PC-9 (cell line): ENCODE measurements around the gene ADGRA1. TPM values are rescaled to one million over a fixed set of nuclear protein-coding genes. Genes with fewer than 3 reads are reported as not detected.
A peak's percentile ranks its signal among the peaks of the same experiment; 100 is the strongest.

ENCODE experiments used
- BruUV-seq: library from RNA; stranded (reverse); fragments of 400-500 nt; replicated peaks from 2 replicates; lab custom pipeline; 2021; lab: Mats Ljungman, UMichigan
- CTCF ChIA-PET: fragments of 300-600 bp; sonication (Branson Sonifier 250); formaldehyde crosslinking; loops from one replicate; lab custom pipeline; 2022; ENCODE audit warnings: antibody characterized with exemption; lab: Charles Lee
- POLR2A ChIA-PET: fragments of 300-600 bp; sonication (Branson Sonifier 250); formaldehyde crosslinking; loops from one replicate; lab custom pipeline; 2022; ENCODE audit warnings: antibody characterized with exemption; ENCODE audit not compliant: unreplicated experiment; lab: Charles Lee
- DNase-seq, 2 experiments: peaks; one replicate each; pipeline versions ENCODE4 v3.0.0 to v3.0.0-alpha.2; 2015 to 2022; ENCODE audit warnings: mixed read lengths in 1 of 2
- H2AFZ ChIP-seq: fragments of 200-600 bp; sonication (generic); 2 replicates; pipeline ENCODE4 v1.8.1; 2017; ENCODE audit warnings: antibody characterized with exemption
- H3F3A ChIP-seq: fragments of 200-600 bp; sonication (generic); 2 replicates; pipeline ENCODE4 v1.8.1; 2017; ENCODE audit warnings: antibody characterized with exemption, mild to moderate bottlenecking, low read depth; ENCODE audit not compliant: insufficient read depth
- H3K27ac ChIP-seq: fragments of 200-600 bp; sonication (generic); 2 replicates; pipeline ENCODE4 v1.6.1; 2016; ENCODE audit warnings: mixed run types
- H3K27me3 ChIP-seq: fragments of 200-600 bp; sonication (generic); 2 replicates; pipeline ENCODE4 v1.6.1; 2016; ENCODE audit warnings: low read depth, mixed run types; ENCODE audit not compliant: insufficient read depth
- H3K36me3 ChIP-seq: fragments of 200-600 bp; sonication (generic); 2 replicates; pipeline ENCODE4 v1.6.1; 2016; ENCODE audit warnings: low read depth, mixed run types
- H3K4me1 ChIP-seq: fragments of 200-600 bp; sonication (generic); replicated peaks from 2 replicates; pipeline ENCODE4 v1.6.1; 2016; ENCODE audit warnings: mixed run types; ENCODE audit not compliant: insufficient read depth
- H3K4me2 ChIP-seq: fragments of 200-600 bp; sonication (generic); 2 replicates; pipeline ENCODE4 v1.6.1; 2017; ENCODE audit warnings: mixed run types
- H3K4me3 ChIP-seq: fragments of 200-600 bp; sonication (generic); 2 replicates; pipeline ENCODE4 v1.6.1; 2016; ENCODE audit warnings: mixed run types
- H3K79me2 ChIP-seq: fragments of 200-600 bp; sonication (generic); 2 replicates; pipeline ENCODE4 v1.6.1; 2017; ENCODE audit warnings: low read depth, mixed run types
- H3K9me2 ChIP-seq: fragments of 200-600 bp; sonication (generic); 2 replicates; pipeline ENCODE4 v1.8.1; 2017; ENCODE audit warnings: mild to moderate bottlenecking; ENCODE audit not compliant: insufficient read depth
- H3K9me3 ChIP-seq: fragments of 200-600 bp; sonication (generic); 2 replicates; pipeline ENCODE4 v1.8.1; 2016; ENCODE audit warnings: low read depth; ENCODE audit not compliant: insufficient read depth
- H4K20me1 ChIP-seq: fragments of 200-600 bp; sonication (generic); 2 replicates; pipeline ENCODE4 v1.8.1; 2017; ENCODE audit not compliant: insufficient read depth
- EZH2 ChIP-seq: fragments of 200-600 bp; sonication (generic); IDR thresholded peaks from 2 replicates; pipeline ENCODE4 v1.8.0; 2017; ENCODE audit warnings: antibody characterized with exemption, low read depth
- intact Hi-C: fragments of 100-400 bp; cut with micrococcal nuclease; formaldehyde crosslinking; loops from one replicate; pipeline ENCODE4 v1.10.0; 2022; ENCODE audit not compliant: unreplicated experiment
- total RNA-seq: library from RNA; stranded (reverse); gene quantifications from 2 replicates; pipeline ENCODE4 v1.2.3, GENCODE V29; 2021
- TF ChIP-seq, protein P1 (sequence below): fragments of 200-600 bp; sonication (generic); conservative IDR thresholded peaks from 2 replicates; pipeline ENCODE4 v1.6.1; 2017; ENCODE audit warnings: mixed run types, antibody characterized with exemption, mild to moderate bottlenecking, moderate library complexity

The ADGRA1 gene
- total RNA-seq, 1 experiment from 2014 or later: not detected

DNA sequence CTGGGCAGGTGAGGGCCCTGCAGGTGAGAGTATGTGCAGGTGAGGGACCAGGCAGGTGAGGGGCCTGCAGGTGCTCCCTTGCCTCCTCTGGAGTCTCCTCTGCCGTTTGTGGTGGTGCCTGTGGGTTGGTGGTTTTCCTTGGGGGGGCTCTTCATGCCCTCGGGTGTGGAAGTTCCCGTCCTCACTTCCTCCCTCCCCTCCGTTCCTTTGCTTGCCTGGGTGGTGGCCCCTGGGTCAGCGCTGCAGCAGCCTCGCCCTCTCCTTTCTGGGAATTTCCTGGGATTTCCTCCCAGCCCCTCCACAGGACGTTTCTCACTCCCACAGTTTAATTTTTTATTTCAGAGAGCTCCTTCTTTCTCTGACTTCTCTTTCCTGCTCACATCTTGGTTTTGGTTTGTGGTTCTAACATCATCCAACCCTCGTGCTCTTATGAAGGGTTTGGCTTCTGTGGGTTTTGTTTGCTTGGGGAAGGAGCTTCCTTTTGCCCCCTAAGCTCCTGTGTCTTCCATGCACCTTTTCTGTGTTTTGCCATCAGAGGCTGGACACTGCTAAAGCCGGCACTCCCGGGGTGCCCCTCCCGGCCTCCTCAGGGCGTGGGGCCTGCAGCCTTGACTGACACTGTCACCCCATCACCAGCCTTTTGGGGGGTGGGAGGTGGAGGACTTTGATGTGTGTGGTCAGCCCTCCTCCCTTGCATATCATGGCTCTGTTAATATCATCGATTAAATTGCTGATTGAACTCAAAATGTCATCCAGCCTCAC lies 29.2 kb upstream of the ADGRA1 start:
- H3K4me1 ChIP-seq: no peaks in the 10 kb centered on the region
- no peak overlapping the region for H3K4me3 ChIP-seq
- H2AFZ ChIP-seq: no peak overlapping the region
- no peaks in the 10 kb centered on the region for H3F3A ChIP-seq
- peaks cover 69% of the 10 kb centered on the region for H3K27me3 ChIP-seq
- no peaks in the 10 kb centered on the region for H3K79me2 ChIP-seq
- TF ChIP-seq, protein P1, sequence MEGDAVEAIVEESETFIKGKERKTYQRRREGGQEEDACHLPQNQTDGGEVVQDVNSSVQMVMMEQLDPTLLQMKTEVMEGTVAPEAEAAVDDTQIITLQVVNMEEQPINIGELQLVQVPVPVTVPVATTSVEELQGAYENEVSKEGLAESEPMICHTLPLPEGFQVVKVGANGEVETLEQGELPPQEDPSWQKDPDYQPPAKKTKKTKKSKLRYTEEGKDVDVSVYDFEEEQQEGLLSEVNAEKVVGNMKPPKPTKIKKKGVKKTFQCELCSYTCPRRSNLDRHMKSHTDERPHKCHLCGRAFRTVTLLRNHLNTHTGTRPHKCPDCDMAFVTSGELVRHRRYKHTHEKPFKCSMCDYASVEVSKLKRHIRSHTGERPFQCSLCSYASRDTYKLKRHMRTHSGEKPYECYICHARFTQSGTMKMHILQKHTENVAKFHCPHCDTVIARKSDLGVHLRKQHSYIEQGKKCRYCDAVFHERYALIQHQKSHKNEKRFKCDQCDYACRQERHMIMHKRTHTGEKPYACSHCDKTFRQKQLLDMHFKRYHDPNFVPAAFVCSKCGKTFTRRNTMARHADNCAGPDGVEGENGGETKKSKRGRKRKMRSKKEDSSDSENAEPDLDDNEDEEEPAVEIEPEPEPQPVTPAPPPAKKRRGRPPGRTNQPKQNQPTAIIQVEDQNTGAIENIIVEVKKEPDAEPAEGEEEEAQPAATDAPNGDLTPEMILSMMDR: no peak
- 0 out of 2 replicates have a peak, but pooled peaks have one; percentile 57 for TF ChIP-seq EZH2
- no peaks in the 10 kb centered on the region for H3K36me3 ChIP-seq
- POLR2A ChIA-PET: no interaction called here
- DNase-seq: no peak
- no TSS peak for BruUV-seq
- intact Hi-C loops: no loop called here
- H4K20me1 ChIP-seq: no peaks in the 10 kb centered on the region
- H3K9me2 ChIP-seq: no peaks in the 10 kb centered on the region
- CTCF ChIA-PET: no interaction called here
- no peaks in the 10 kb centered on the region for H3K9me3 ChIP-seq
- H3K27ac ChIP-seq: no peak overlapping the region
- H3K4me2 ChIP-seq: no peak overlapping the region

DNA sequence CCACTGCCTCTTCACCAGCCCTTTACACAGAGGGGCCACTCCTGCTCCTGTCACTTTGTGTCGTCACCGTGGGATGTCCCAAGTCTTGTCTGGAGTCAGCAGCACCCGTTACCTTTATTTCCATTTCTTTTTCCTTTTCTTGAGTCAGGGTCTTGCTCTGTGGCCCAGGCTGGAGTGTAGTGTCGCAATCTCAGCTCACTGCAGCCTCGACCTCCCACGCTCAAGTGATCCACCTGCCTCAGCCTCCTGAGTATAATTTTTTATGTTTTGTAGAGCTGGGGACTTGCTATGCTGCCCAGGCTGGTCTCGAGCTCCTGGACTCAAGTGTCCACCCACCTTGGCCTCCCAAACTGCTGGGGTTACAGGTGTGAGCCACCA lies 28.6 kb upstream of the ADGRA1 start:
- Histone ChIP-seq H4K20me1 (no peaks in the 10 kb centered on the region), H3F3A (no peaks in the 10 kb centered on the region), H3K9me3 (no peaks in the 10 kb centered on the region), H3K79me2 (no peaks in the 10 kb centered on the region), H3K27ac (no peak overlapping the region), H3K4me3 (no peak overlapping the region), H2AFZ (no peak overlapping the region), H3K9me2 (no peaks in the 10 kb centered on the region), H3K4me1 (no peaks in the 10 kb centered on the region), H3K4me2 (no peak overlapping the region), H3K36me3 (no peaks in the 10 kb centered on the region), H3K27me3 (peaks cover 65% of the 10 kb centered on the region)
- ChIA-PET CTCF (no interaction called here), POLR2A (no interaction called here)
- TF ChIP-seq, protein P1: no peak
- intact Hi-C loops: no loop called here
- BruUV-seq: no TSS peak
- DNase-seq: no peak

DNA sequence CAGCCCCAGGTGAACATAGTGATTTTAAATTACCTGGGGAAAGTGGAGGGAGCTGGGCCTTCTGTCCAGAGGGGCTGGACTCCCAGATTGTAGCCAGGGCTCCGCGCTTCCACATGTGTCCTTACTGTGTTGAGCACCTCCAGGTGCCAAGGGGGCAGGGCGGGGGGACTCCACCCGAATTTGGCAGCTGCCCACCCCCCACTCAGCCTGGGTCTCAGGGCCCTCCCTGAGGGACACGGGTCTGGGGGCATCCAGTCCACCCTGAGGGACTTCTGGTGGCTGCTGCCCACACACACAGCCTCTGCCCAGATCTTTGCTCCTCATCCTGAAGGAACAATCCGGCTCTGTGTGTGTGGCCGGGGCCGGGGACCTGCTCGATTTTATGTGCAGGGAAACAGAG lies 28.2 kb upstream of the ADGRA1 start:
- Histone ChIP-seq H3K4me2 (no peak overlapping the region), H3K9me2 (no peaks in the 10 kb centered on the region), H3K9me3 (no peaks in the 10 kb centered on the region), H4K20me1 (no peaks in the 10 kb centered on the region), H3F3A (no peaks in the 10 kb centered on the region), H3K79me2 (no peaks in the 10 kb centered on the region), H3K36me3 (no peaks in the 10 kb centered on the region), H3K4me3 (no peak overlapping the region), H3K4me1 (no peaks in the 10 kb centered on the region), H2AFZ (no peak overlapping the region), H3K27me3 (peaks cover 60% of the 10 kb centered on the region), H3K27ac (no peak overlapping the region)
- TF ChIP-seq, protein P1: no peak
- no peak for TF ChIP-seq EZH2
- ChIA-PET CTCF (no interaction called here), POLR2A (no interaction called here)
- no peak for DNase-seq
- intact Hi-C loops: no loop called here
- BruUV-seq: no TSS peak
